ENCODE data around the gene MAGI2. TPM values are rescaled to one million over a fixed set of nuclear protein-coding genes. Genes with fewer than 3 reads are reported as not detected.

Gene MAGI2
- total RNA-seq, 1 donor, result 18.8 TPM

- H3K4me3 ChIP-seq (ENCODE audit: insufficient read depth, low read length), result no peak overlapping the region
- DNase-seq (ENCODE audit: insufficient read length, low spot score, missing footprints), result no peak
- H3K27ac ChIP-seq (ENCODE audit: low read depth, low read length), result no peak overlapping the region
- H3K4me1 ChIP-seq (ENCODE audit: insufficient read depth, low read length), result peaks cover 30% of the 10 kb centered on the region
- H3K36me3 ChIP-seq (ENCODE audit: insufficient read depth, low read length), result no peaks in the 10 kb centered on the region
- H2AFZ ChIP-seq (ENCODE audit: low read length), result no peak overlapping the region
- H3K4me2 ChIP-seq (ENCODE audit: insufficient read depth, low read length), result no peak overlapping the region
- no peaks in the 10 kb centered on the region for H3K27me3 ChIP-seq (ENCODE audit: insufficient read depth, low read length)
- H3K79me2 ChIP-seq (ENCODE audit: insufficient read depth, low read length), result no peaks in the 10 kb centered on the region
- TF ChIP-seq CTCF (IDR thresholded peaks at IDR 0.05; ENCODE audit: extremely low read depth, low read depth, low read length), result no peak
- no peaks in the 10 kb centered on the region for H4K20me1 ChIP-seq (ENCODE audit: insufficient read depth, low read length)
- no peaks in the 10 kb centered on the region for H3K9me3 ChIP-seq (ENCODE audit: low read depth, low read length)
These were observed 1300.2 kb downstream of the MAGI2 start for GRCh38 chr7:78153285-78153684.

- no peaks in the 10 kb centered on the region for H4K20me1 ChIP-seq (ENCODE audit: insufficient read depth, low read length)
- DNase-seq (ENCODE audit: insufficient read length, low spot score, missing footprints), result peak; percentile 67
- no peaks in the 10 kb centered on the region for H3K79me2 ChIP-seq (ENCODE audit: insufficient read depth, low read length)
- peak overlapping the region; percentile 5 for H3K4me2 ChIP-seq (ENCODE audit: insufficient read depth, low read length)
- H3K27ac ChIP-seq (ENCODE audit: low read depth, low read length), result peak overlapping the region; percentile 16
- H3K9me3 ChIP-seq (ENCODE audit: low read depth, low read length), result no peaks in the 10 kb centered on the region
- no peaks in the 10 kb centered on the region for H3K36me3 ChIP-seq (ENCODE audit: insufficient read depth, low read length)
- no peaks in the 10 kb centered on the region for H3K27me3 ChIP-seq (ENCODE audit: insufficient read depth, low read length)
- TF ChIP-seq CTCF (IDR thresholded peaks at IDR 0.05; ENCODE audit: extremely low read depth, low read depth, low read length), result no peak
- peaks cover 32% of the 10 kb centered on the region for H3K4me1 ChIP-seq (ENCODE audit: insufficient read depth, low read length)
- no peak overlapping the region for H3K4me3 ChIP-seq (ENCODE audit: insufficient read depth, low read length)
- peak overlapping the region; percentile 6 for H2AFZ ChIP-seq (ENCODE audit: low read length)
These were observed 1302.2 kb downstream of the MAGI2 start for GRCh38 chr7:78151229-78151628.

- no peak overlapping the region for H3K27ac ChIP-seq (ENCODE audit: low read depth, low read length)
- H3K9me3 ChIP-seq (ENCODE audit: low read depth, low read length), result no peaks in the 10 kb centered on the region
- DNase-seq (ENCODE audit: insufficient read length, low spot score, missing footprints), result no peak
- no peaks in the 10 kb centered on the region for H3K79me2 ChIP-seq (ENCODE audit: insufficient read depth, low read length)
- no peak for TF ChIP-seq CTCF (IDR thresholded peaks at IDR 0.05; ENCODE audit: extremely low read depth, low read depth, low read length)
- H3K4me1 ChIP-seq (ENCODE audit: insufficient read depth, low read length), result peaks cover 32% of the 10 kb centered on the region
- no peaks in the 10 kb centered on the region for H3K27me3 ChIP-seq (ENCODE audit: insufficient read depth, low read length)
- no peak overlapping the region for H3K4me2 ChIP-seq (ENCODE audit: insufficient read depth, low read length)
- H3K4me3 ChIP-seq (ENCODE audit: insufficient read depth, low read length), result no peak overlapping the region
- H3K36me3 ChIP-seq (ENCODE audit: insufficient read depth, low read length), result no peaks in the 10 kb centered on the region
- no peaks in the 10 kb centered on the region for H4K20me1 ChIP-seq (ENCODE audit: insufficient read depth, low read length)
- H2AFZ ChIP-seq (ENCODE audit: low read length), result no peak overlapping the region
These were observed 1303.7 kb downstream of the MAGI2 start for GRCh38 chr7:78149787-78150186.

- DNase-seq (ENCODE audit: insufficient read length, low spot score, missing footprints), result no peak
- H3K4me3 ChIP-seq (ENCODE audit: insufficient read depth, low read length), result no peak overlapping the region
These were observed 1305.1 kb downstream of the MAGI2 start for GRCh38 chr7:78148166-78148894.

More at GRCh38 chr7:78148166-78148894, 1305.1 kb downstream of the MAGI2 start:
- Histone ChIP-seq H3K4me1 (ENCODE audit: insufficient read depth, low read length) (peaks cover 32% of the 10 kb centered on the region), H3K27ac (ENCODE audit: low read depth, low read length) (no peak overlapping the region), H3K4me2 (ENCODE audit: insufficient read depth, low read length) (no peak overlapping the region), H3K9me3 (ENCODE audit: low read depth, low read length) (no peaks in the 10 kb centered on the region), H3K27me3 (ENCODE audit: insufficient read depth, low read length) (no peaks in the 10 kb centered on the region), H2AFZ (ENCODE audit: low read length) (no peak overlapping the region), H4K20me1 (ENCODE audit: insufficient read depth, low read length) (no peaks in the 10 kb centered on the region), H3K36me3 (ENCODE audit: insufficient read depth, low read length) (no peaks in the 10 kb centered on the region), H3K79me2 (ENCODE audit: insufficient read depth, low read length) (no peaks in the 10 kb centered on the region)
- TF ChIP-seq CTCF (IDR thresholded peaks at IDR 0.05; ENCODE audit: extremely low read depth, low read depth, low read length), result no peak

Measured in osteoblast (primary cell).